Stimulated activated CD8-positive, alpha-beta memory T cell treated with anti-CD3 and anti-CD28 coated beads, Interleukin-15, amount 100 ng/mL, for 24 hours (primary cell): ENCODE results near the gene ENOX1.

Experiments
- DNase-seq: peaks from one replicate; pipeline ENCODE4 v3.0.0-alpha.2; 2020; ENCODE audit warnings: low read depth

Gene ENOX1

GRCh38 chr13:43785650-43786471 lies 911 bp downstream of the ENOX1 start:
- DNase-seq, result no peak

DNA sequence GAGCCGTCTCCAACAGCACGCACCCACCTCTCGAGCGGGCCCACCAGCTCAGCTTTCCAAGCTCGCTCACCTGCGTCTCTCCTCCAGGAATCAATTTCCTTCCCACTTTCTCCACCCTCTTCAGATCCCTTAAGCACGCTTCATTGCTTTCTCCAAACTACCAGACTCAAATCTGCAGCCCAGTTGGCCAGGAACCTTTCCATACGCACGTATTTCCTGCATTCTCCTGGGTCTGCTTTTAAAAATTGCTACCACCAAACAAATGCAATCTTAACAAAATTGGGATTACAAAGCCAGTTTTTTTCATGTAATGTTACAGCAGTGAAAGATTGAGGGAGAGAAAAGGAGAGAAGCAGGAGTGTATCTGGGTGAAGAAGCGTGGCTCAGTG lies 1.5 kb downstream of the ENOX1 start:
- no peak for DNase-seq

- no peak for DNase-seq
Measured at GRCh38 chr13:43784496-43784895, 2.3 kb downstream of the ENOX1 start.

GRCh38 chr13:43783820-43784219 lies 3.0 kb downstream of the ENOX1 start:
- DNase-seq, result no peak

- DNase-seq, result no peak
Measured at GRCh38 chr13:43782686-43783085, 4.1 kb downstream of the ENOX1 start.

DNA sequence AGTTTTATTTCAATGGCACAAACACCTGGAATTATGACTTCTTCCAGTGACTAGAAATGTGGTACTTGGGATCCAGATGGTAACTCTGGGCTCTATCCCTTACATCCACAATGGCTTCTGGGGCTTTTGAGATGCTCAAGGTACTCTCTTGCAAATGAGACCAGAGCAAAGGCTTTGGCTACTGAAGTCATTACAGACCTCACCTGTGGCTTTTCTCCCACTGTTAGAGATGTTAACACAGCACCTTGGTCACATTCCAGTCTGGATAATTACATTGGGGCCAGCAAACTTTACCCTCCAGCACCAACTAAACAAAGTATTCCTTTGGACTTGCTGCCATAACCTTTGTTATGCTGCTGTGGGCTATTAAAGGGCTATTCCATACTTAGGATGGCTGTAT lies 6.1 kb downstream of the ENOX1 start:
- DNase-seq, result no peak

DNA sequence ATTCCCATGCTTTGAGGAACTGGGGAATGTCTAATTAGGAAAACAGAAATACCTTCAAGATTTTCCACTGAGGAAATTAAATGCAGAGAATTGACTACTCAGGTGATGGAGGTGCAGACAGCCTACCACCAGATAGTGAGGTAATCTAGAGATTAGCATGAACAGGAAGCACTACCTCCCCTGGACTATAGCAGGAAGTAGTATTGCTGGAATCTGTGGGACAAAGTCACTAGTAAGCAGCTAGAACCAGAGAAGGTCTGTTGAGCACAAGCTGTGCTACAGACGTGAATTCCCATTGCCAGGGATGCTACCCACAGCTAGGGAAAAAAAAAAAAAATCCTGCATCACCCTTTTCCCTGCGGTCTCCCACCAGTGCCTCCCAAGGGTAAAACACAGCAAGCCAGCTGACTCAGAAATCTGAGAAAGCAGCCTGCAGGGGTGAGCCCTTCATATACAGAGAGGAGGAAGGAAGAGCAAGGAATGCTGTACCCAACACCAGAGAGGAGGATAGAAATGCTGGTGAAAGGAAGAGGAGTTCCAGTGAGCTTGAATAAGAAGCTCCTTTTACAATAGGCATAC lies 10.2 kb downstream of the ENOX1 start:
- no peak for DNase-seq

DNA sequence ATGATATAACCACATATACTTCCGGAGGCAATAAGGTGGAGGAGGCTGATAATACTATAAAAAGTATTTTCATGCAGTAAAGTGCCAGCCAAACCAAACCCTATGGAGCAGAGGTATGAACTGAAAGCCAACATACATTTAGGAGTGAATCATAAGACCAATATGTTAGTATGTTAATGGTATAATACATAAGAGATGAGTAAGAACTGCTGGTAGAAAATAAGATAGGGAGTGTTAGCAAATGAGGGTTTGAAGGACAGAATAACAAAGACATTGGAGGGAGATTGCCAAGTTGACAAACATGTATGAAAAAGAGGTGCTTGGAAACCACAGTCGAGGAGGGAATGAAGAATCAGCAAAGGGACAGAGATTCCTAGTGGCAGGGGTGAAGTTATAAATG lies 10.8 kb downstream of the ENOX1 start:
- DNase-seq, result no peak

GRCh38 chr13:43773602-43774001 lies 13.2 kb downstream of the ENOX1 start:
- DNase-seq, result no peak

- no peak for DNase-seq
Measured at GRCh38 chr13:43770871-43771270, 15.9 kb downstream of the ENOX1 start.

- DNase-seq, result no peak
Measured at GRCh38 chr13:43769529-43769928, 17.2 kb downstream of the ENOX1 start.

DNA sequence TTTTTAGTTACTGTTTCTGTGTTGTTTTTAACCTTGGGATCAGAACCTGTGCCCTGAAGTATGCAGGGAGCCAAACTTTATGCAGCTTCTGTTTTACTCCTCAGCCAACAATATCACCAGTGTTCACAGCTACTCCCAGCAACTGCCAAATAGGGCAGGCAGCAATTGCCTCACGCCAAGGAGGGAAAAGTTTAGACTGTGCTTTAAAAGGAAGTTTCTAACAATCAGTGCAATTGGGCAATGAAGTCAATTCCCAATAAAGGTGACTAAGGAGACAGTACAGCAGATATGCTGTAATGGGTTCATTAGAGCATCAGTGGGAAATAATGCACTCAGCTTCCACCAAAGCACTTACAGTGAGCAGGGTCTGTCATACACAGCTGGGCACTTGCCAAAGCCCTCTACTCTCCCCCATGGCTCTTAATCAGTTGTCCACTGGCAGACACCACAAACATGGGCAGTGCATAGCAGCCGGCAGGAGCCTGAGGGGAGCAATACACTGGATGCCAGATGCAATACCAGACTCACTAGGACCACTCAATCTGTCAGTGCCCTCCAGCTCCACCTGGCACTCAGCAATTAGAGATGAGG lies 19.3 kb downstream of the ENOX1 start:
- no peak for DNase-seq

DNA sequence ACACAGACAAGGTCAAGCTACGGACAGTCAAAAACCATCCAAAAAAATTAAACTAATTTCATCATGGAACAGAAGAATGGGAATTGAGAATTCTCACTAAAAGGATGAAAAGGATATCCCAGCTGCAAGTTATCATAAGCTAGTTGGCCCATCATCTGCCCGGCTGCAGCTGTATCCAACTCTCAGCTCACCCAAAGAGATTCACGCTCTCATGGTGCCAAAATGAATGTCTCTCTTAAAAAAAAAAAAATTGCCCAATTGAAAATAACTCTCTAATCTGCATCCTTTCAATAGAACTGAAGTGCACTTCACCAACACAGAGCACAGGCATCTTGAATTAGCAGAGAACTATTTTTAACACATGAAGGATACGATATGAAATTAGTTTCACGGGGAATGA lies 20.0 kb downstream of the ENOX1 start:
- DNase-seq, result no peak

DNA sequence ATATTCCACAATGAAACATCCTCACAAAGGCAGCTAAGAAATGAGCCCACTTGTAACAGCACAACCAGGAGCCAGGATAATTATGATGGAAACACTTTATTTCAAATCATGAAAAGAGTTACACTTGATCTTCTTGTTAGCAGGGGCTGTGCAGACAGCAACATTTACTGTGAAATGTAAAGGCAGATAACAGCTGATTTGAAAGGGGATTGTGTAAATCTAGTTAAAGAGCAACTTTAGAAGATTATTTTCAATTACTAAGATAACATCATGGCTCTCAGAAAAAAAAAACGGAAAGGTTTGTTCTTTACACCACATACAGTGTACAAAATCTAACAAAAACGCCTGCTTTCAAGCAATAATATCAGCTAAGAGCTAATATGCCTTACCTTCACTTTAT lies 22.4 kb downstream of the ENOX1 start:
- DNase-seq, result no peak

DNA sequence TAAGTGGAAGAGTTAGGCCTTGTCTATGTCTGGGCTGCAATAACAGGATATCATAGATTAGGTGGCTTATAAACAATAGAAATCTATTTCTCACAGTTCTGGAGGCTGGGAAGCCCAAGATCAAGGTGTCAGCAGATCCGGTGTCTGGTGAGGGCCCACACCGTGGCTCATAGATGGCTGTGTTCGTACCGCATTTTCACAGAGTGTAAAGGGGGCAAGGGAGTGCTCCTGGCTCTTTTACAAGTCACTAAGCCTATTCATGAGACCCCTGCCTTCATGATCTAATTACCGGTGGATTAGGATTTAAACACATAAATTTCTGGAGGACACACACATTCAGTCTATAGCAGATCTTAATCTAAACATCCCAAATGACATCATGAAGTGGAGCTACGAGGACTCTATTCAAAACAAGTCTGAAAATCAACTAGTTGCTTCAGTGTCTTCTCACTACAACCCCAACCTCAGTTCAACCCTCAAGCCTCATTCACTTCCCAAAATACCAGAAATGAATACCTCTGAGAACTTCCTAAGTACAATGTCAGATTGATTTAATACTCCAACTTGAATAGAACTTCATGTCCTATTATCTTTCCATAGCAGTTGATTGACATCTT lies 23.5 kb downstream of the ENOX1 start:
- DNase-seq, result no peak

- no peak for DNase-seq
Measured at GRCh38 chr13:43761616-43762315, 25.0 kb downstream of the ENOX1 start.

DNA sequence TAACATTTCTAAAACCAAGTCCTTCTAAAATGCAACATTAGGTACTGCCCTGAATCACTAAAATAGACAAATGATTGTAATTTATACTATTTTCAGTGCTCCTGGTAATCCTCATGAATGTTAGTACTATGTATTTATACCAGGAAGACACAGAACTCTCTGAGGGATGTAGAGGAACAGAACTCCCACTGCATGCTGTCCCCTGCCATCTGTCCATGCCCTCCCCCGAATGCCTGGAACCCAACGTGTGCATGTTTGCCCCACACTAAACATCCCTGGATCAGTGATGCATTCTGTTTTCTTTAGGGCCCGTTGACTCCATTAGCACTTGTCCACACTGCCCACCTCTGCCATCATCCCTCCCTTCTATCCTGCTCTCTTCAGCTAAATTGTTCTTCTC lies 26.5 kb downstream of the ENOX1 start:
- DNase-seq, result no peak

DNA sequence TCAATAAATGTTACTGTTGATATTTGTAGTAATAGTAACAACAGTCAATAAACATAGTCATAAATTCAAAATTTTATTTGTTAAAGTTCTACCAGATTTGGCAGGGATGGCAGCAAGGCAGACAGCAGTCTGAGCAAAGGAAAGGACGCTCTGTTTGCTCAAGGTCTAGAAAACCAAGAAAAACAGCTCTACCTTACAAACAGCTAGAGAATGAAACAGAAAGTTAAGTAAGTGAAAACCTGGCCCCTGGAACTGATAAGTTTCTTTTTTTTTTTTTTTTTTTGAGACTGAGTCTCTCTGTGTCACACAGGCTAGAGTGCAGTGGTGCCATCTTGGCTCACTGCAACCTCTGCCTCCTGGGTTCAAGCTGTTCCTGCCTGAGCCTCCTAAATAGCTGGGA lies 27.9 kb downstream of the ENOX1 start:
- no peak for DNase-seq

DNA sequence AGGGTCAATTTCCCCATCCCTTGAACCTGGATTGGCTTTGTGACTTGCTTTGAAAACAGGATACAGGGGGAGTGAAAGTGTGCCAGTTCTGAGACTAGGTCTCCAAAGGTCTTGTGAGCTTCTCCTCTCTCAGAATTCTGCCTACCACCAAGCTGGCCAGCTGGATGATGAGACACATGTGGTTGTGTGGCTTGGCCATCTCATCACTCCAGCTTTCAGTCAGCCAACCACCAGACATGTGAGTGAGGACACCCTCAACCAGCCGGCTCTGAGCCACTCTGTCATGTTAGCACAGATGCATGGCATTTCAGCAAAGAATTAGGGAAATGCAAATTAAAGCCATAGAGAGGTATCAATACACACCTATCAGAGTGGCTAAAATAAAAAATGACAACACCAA lies 29.5 kb downstream of the ENOX1 start:
- no peak for DNase-seq

DNA sequence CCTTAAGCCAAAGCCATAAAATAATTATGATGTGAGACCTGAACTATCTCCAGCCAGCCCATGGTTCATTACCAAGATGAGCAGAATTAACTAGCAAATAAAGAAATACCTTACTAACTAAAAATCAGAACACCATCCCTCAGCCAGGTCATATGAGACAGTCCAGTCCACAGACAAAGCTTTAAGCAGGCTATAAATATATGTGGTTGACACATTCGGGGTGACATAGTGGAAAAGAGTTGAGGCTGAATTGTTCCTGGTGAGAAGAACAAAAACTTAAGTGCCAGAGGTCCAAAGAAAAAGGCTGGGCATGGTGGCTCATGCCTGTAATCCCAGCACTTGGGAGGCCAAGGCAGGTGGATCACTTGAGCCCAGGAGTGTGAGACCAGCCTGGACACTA lies 30.9 kb downstream of the ENOX1 start:
- no peak for DNase-seq

DNA sequence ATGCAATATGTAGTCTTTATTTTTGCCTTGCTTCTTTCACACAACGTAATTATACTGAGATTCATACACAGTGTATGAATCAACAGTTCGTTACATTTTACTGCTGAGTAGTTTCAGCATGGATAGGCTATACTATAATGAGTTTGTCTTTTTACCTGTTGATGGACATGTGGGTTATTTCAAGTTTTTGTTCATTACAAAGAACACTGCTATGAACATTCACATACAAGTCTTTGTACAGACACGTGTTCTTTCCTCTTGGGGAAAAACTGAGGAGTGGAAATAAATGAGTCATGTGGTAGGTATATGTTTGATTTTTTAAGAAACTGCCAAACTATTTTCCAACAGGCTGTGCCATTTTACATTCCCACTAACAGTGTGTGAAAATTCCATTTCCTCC lies 35.1 kb downstream of the ENOX1 start:
- DNase-seq, result no peak

- no peak for DNase-seq
Measured at GRCh38 chr13:43749503-43749902, 37.3 kb downstream of the ENOX1 start.
